ELR (cell line): ENCODE measurements around the gene THEMIS.
"Not testable (repeated sequence)": the region's sequence is repeated elsewhere in the genome, so short reads cannot be mapped to it uniquely, and the experiment has no call there.

Experiments
- DNase-seq: peaks from one replicate; pipeline ENCODE4 v3.0.0-alpha.2; 2015; ENCODE audit warnings: low read depth

Gene THEMIS

DNA sequence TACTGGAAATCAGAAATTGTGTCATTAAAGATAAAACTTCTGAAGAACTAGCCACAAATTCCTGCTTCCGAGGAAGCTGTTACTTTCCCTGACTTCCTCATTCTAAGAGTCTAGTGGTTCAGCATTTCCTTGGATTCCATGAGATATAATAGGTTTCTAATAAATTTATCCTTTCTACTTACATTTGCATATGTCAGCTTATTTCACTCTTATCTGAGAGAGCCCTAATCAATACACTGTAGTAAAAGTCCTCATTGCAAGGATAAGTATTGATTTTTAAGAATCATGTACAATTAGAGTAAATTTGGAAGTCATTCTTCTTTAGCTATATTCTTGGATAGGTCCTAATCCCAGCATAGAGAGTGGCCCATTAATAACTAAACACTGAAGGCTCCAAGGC is 16.9 kb upstream of the THEMIS start:
- no peak for DNase-seq

DNA sequence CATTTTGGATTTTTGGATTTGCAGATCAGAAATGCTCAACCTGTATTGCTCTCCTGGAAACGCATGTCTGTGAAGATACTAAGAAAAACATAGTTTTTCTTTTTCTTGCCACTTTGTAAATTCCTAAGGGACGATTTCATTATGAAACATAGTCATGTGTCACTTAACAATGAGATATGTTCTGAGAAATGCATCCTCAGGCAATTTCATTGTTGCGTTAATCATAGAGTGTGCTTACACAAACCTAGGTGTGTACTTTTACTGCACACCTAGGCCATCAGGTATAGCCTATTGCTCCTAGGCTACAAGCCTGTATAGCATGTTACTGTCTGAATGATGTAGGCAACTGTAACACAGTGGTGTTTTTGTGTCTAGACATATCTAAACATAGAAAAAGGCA is 13.4 kb upstream of the THEMIS start:
- DNase-seq = peak; percentile 14

DNA sequence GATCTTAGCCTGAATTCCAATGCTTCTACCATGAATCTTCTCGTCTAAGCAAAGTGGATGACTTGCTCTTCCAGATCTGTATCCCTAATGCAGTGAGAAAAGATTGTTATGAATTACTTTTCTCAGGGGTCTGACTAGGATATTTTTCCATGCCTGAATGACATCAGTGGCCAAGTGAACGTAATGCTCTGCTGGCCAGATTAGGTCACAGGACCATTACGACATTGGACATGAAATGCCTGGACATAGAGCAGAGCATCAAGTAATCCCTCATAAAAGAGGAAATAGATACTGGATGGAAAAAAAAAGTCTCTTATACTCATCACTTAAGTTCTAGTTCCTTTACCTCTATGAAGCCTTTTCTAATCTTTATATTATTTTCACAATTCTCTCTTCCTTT is 12.1 kb upstream of the THEMIS start:
- DNase-seq = no peak

DNA sequence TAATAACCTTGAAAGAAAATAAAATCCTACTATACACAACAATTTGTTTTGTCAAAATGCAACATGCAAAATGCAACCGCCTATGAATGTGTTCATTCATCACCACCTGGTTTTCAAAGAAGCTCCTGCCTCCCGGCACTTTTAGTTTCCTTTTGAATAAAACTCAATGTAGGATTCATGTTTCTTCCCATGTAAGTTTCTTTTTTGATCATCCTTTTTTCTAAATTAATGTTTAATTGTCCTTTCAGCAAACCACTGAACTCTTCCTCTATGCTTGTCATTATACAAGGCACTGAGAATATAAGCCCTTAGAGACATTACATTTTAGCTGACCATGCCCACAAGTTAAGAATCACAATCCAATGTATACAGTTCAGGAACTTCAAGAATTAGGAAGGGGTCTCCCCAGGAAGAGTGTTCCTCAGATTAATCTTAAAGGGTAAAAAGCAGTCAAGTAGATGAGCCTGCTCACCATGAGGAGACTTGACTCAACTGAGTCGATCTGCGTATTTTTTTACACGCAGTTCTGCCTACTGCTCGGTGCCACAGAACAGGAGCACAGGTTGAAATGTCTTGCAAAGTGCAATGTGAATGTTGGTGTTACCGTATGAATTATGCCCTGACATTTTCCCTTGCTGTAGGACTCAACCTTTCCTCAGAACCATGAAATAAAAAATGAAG is 7.2 kb upstream of the THEMIS start:
- DNase-seq = no peak

DNA sequence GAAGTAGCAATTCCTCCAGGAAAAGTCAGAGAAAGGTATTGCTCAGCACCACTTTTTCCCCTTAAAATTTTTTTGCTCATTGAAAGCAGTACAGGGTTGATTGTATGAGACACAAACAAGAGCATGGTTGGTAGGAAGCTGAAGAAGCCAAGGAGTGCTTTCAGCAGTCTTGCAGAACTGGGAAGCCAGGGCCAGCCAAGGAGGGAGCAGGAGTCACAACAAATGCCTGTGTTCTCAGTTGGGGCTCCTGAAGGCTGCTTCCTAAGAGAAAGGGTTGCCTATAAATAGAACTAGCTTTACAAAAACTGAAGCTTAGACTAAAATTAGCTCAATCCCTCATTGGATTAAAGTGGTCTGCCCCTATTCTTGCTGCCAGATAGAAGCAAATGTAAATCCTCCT is 3.3 kb upstream of the THEMIS start:
- no peak for DNase-seq

DNA sequence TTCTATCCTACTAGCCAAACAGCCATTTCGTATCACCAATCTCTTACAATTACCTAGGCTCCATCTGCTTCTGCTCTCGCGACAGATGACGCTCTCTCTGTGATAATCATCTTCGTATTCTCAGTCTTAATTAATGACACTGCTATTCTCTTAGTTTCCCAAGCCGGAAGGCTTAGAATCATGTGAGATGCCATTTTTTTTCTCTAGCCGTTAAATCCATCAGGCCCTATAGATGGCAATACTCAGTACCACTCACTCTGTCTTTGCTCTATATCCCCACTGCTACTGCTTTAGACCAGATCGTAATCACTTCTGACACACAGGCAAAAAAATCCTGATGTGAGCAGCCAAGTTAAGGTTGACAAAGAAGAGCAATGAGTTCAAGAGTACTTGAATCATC is 2.1 kb upstream of the THEMIS start:
- no peak for DNase-seq

DNA sequence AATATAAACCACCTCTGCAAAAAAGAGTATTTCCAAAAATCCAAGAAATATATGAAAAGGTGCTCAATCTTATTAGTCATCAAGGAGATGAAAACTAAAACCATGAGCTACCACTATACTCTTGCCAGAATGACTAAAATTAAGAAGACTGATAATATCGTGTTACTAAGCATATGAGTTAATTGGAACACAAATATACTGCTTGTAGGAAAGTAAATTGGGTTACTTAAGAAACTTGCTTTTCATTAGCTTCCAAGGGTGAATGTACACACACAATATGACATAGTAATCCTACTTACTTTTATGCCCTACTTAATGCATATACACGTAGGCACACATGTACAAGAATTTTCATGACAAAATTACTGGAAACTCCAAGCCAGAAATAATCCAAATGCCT is 3.4 kb downstream of the THEMIS start:
- no peak for DNase-seq

DNA sequence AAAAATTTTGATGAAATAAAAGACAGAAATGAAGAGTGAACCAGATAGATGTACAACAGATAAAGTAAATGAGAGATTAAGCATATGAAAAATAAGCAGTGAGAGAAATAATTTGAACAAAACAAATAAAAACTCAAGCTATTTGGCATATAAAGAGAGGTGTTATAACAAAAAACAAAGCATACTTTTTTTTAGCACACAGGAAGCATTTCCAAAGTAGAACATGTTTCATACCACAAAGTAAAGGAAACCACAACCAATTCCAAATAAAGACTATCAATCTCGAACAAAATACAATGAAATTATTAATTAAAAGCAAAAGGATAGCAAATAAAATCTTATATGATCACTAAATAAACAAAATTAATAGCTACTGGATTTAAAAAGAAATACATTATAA is 6.8 kb downstream of the THEMIS start:
- no peak for DNase-seq

DNA sequence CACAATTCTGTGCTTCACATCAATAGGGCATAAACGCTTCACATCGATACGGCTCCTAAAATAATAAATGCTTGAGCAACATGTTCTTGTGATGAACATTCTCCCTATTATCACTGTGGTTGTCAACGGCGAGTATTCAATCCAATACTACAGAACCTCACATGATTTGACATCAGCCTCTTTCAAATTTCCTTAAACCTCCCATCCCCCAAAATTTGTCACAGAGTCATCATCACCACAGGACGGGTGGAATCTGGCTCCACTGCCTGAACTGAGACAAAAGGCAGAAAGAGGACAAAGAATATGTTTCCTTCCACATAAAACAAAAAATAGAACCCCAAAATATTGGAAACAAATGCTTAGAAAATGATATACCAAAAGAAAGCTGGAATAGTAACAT is 7.3 kb downstream of the THEMIS start:
- DNase-seq = no peak

DNA sequence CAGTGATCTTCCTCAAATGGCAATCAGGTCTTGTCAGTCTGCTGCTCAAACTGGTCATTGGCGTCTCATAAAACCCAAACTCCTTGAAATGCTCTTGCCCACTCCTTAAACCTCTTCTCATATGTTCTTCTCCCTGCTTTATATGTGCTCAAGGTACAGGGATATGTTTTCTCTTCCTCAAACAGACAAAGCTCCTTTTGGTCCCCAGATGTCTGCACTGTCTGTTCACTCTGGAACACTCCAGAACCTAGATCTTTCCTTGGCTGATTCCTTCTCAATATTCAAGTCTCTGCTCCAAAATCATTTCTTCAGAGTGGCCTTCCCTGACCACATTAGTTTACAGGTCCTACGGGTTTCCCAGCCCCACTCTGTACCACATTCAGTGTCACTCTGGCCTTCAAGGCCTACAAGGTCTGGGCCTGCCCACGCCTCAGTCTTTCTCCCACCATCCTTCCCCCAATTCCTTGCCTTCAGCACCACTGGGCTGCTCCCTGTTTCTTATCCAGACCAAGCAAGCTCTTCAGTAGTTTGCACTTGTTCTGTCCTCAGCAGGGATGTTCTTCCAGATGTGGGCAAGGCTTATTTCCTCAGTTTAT is 9.0 kb downstream of the THEMIS start:
- DNase-seq = no peak

DNA sequence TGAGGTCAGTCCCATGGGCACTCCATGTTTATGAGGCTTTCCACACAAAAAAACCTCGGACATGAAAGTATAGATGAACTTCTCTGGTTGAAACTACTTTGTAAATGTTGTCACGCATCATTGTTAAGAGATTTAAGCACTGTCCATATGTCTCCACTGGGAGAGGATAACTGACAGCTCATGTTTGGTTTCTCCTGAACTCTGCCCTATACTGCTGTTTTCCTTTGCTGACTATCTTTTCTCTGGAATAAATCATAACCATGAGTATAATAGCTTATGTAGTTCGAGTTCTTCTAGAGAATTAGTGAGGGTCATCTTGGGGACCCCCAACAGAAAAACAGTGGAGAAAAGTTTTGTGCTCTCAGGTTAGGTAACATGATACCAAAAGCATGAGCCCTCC is 14.3 kb downstream of the THEMIS start:
- no peak for DNase-seq

DNA sequence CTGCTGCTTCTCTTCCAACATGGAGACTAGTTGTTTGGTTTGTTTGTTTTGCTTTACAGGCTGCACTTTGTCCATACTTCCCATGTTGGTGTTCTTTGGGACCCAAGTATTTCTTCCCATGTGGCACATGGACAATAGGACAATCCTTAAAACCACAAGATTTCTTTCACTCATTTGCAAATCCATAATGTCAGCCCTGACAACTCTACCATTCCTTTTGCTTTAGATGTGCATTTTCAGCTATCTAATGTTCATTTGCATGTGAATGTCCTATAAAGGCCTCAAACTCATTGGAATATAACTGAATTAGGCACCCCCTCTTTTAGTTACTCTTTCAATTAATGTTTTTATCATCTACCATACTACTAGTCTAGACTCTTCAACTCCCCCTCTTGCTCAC is 16.7 kb downstream of the THEMIS start:
- DNase-seq = no peak

DNA sequence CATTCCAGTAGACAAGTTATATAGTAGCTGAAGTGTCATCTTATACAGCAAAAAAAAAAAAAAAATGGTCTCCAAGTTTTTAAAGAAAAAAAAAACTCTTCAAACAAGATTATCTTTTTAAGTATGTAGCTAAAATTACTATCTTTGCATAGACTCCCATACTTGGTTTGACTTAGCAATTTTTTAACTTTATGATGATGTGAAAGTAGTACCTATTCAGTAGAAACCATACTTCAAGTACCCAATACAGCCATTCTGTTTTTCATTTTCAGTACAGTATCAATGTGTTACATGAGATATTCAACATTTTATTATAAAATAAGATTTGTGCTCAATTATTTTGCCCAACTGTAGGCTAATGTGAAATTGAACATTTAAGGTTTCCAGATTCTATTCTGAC is 18.9 kb downstream of the THEMIS start:
- DNase-seq = not testable (repeated sequence)

DNA sequence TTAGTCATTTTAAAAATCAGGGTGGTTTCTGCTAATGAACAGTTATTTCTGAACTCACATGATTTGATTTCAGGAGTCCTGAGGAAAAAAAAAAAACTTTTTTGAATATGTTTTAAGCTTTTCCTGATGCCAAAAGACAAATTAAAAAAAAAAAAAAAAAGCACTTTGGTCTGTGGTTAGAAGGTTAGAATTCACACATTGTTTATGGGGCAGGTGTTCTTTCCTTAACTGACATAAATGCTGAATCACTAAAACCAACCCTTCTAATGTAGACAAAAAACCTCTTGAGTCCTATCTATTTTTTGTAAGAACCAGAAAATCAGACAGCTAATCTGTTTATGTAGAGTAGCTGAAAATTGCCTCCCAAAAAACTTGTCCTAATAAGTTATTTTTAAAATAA is 20.4 kb downstream of the THEMIS start:
- DNase-seq = no peak

DNA sequence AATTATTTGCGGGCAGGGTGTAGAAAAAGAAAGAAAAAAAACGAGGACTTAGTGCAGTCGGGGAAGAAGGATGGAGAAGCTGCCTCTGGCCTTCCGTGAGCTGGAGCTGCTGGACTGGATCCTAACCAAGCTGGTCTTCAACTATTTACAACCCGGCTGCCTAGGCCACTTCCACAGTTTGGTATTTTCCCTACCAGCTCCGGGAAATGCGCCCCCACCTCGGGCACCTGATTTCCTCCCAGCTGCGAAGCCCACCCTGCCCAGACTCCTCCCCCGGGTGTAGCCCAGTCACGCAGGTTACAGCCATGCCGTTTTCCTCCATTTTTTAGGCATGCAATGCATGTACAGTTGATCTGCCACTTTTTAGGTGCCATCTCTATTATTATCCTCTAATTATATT is 21.2 kb downstream of the THEMIS start:
- peak; percentile 9 for DNase-seq

DNA sequence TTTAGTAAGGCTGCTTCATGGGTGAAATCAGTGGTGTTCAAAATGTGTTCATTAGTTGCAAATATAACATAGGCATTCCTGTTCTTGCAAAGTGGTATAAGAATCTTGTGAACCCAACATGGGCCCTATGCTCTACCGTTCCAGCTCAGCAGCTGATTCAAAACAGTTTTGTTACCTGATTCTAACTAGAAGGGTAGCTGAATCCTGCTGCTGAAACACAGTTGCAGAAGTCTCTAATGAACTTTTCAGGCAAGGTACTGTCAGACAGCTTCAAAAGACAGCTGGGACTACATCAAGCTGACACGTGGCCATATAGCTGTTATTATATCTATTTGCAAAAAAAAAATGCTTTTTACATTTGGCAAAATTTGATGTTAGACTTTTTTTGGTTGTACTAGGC is 22.7 kb downstream of the THEMIS start:
- no peak for DNase-seq

DNA sequence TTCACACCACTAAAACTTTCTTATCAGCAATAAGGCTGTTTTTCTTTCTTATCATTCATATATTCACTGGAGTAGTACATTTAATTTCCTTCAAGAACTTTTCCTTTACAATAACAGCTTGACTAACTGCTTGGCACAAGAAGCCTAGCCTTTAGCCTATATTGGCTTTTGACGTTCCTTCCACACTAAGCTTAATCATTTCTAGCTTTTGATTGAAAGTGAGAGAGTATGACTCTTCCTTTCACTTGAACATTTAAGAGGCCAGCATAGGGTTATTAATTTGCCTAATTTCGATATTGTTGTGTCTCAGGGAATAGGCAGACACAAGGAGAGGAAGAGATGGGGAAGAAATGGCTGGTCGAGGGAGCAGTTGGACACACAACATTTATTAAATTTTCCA is 23.6 kb downstream of the THEMIS start:
- no peak for DNase-seq

DNA sequence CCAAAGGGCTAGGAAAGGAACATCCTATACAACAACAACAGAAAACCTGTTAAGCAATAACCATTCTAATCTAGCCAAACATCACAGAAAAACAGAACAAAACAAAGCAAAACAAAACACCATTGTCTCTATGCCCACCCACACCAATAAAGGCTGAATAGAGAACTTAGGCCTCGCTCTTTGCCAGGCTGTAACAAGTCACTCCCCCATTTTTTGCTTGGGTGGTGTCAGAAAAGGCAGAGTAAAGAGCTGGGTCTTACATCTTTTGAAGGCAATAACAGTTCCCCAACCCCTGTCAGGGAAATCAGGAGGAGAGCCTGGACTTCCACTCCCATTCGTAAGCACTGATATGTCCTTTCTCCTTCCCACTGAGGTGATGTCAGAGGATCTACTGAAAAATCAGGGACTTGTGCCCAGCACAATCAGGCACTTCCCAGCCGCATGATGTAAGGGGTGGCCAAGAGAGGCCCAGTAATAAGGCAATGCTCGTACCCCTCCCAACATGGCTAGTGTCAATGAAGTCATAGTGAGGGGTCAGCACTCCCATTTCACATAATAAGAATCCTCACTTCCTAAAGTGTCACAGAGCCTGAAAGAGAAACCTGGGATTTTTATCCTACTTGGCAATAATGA is 31.0 kb downstream of the THEMIS start:
- DNase-seq = no peak

DNA sequence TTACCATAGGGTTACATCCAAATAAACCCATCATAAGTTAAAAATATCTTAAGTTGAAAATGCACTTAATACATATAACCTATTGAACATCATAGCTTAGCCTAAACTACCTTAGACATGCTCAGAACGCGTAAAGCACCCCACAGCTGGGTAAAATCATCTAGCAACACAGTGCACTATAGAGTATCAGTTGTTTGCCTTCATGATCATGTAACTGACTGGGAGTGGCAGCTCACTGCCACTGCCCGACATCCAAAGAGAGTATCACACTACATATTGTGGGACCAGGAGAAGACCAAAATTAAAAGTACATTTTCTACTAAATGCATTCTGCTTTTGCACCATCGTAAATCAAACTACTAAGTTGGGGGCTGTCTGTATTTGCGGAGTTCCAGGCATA is 31.7 kb downstream of the THEMIS start:
- no peak for DNase-seq

DNA sequence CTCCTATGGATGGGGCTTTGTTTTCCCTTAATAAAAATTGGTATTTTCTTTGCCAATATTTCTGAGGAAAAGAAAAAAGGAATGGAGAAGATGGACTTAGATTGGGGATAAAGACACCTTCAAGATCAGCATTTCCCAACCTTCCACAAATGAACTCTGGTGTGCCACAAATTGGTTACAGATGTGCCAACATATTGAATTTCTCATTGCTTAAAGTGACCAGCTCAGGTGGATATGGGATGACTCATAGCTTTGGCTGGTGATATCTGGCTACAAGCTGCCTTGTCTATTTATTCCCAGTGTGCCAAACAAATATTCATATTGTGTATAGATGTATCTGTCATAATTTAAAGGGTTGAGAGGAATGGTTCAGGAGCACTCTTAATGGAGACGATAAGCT is 32.5 kb downstream of the THEMIS start:
- DNase-seq = peak; percentile 20

DNA sequence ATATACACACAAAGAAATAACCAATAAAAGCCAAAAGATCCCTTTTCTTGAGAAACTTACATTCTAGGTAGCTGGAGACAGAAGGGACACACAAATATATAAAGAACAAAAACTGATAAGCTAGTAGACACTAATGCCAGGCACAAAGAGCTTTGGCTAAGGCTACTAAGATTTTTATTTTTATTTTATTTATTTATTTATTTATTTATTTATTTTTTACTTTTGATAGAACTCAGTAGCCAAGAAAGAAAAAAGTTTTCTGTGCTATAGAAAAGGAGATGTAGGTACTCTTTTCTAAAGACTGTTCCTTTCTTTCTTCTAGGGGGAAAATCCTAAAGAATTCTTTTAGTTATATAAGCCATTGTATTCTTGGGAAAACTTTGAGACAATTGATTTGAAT is 34.1 kb downstream of the THEMIS start:
- no peak for DNase-seq

DNA sequence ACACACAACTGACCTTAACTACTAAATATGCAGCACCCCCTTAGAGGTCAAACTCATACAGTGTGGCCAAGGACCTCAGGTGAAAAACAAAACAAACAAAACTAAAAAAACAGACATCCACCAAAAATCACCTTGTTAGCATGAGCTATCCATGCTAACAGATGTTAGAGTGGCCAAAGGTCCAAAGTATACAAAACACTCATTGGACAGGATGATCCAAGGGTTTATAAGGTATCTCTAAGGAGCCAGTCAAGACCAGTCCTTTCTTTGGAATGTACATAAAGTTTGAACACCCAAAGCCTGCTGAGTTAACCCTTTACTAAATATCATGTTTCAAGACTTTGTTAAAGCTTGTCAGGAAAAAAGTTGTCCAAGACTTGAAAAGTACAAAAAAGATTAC is 35.8 kb downstream of the THEMIS start:
- no peak for DNase-seq

DNA sequence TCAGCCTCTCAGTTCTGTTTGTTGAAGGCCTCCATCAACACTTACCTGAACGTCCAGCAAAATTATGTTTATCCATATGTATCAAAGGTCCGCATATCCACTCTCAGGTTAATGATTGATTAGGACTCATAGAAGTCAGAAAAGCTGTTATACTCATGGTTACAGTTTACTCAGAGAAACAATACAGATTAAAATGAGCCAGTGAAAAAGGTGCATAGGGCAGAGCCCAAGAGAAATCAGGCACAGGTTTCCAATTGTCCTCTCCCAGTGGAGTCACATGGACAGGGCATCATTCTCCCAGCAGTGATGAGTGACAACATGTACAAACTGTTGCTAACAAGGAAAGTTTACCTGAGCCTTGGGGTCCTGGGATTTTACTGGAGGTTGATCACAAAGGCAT is 36.2 kb downstream of the THEMIS start:
- DNase-seq = no peak

DNA sequence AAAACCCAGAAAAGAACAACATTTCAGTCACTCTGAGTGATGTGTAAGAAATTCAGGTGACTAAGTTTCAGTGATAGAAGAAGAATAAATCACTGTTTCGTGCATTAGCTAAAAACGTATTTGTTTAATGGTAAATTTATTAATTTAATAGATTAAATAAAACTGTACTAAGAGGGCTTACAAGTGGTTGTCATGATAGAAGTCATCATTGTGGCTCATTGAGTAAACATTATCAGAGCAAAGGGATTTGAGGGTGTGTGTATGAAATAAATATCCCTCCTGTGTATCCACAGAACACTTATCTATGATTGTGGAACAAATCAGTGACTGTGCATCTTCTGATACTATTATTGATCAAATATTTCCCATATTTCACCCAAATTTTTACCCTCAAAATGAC is 40.1 kb downstream of the THEMIS start:
- DNase-seq = no peak
